Epithelial cell of proximal tubule (primary cell): ENCODE measurements around the gene DOCK1. TPM values are rescaled to one million over a fixed set of nuclear protein-coding genes. Genes with fewer than 3 reads are reported as not detected.
"Not testable (repeated sequence)": the region's sequence is repeated elsewhere in the genome, so short reads cannot be mapped to it uniquely, and the experiment has no call there.

Source experiments
- DNase-seq: peaks from one replicate; pipeline ENCODE4 v3.0.0-alpha.2; 2011; ENCODE audit warnings: low read depth
- H3K4me3 ChIP-seq: 2 replicates; pipeline ENCODE4 v1.5.1; 2011; ENCODE audit warnings: low read depth, mild to moderate bottlenecking, low read length
- total RNA-seq: library from RNA; depleted of rRNA; stranded (reverse); fragments of >200 nt; gene quantifications from 2 replicates; pipeline ENCODE4 v1.2.3, GENCODE V29; 2015
- TF ChIP-seq, protein P1 (sequence below): conservative IDR thresholded peaks from 2 replicates; pipeline ENCODE4 v1.5.1; 2012; ENCODE audit warnings: low read depth, mild to moderate bottlenecking, low read length

The DOCK1 gene
- total RNA-seq, 1 donor from 2014 or later, result 31.9 TPM

DNA sequence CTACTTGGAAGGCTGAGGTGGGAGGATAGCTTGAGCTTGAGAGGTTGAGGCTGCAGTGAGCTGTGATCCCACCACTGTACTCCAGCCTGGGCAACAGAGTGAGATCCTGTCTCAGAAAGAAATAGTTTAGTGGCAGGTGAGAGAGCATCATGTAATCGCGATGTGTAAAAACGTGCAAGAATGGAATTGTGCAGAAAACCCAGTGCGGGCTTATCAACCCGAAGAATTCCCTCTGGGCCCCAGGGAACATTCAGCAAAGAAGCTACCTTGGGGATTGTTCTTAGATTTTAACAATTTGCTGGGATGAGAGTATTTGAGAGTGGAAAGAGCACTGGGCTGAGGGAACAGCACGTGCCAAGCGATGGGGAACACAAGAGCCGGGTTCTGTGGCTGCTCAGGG is 398.5 kb downstream of the DOCK1 start:
- no peak for DNase-seq
- TF ChIP-seq, protein P1, sequence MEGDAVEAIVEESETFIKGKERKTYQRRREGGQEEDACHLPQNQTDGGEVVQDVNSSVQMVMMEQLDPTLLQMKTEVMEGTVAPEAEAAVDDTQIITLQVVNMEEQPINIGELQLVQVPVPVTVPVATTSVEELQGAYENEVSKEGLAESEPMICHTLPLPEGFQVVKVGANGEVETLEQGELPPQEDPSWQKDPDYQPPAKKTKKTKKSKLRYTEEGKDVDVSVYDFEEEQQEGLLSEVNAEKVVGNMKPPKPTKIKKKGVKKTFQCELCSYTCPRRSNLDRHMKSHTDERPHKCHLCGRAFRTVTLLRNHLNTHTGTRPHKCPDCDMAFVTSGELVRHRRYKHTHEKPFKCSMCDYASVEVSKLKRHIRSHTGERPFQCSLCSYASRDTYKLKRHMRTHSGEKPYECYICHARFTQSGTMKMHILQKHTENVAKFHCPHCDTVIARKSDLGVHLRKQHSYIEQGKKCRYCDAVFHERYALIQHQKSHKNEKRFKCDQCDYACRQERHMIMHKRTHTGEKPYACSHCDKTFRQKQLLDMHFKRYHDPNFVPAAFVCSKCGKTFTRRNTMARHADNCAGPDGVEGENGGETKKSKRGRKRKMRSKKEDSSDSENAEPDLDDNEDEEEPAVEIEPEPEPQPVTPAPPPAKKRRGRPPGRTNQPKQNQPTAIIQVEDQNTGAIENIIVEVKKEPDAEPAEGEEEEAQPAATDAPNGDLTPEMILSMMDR, result no peak
- no peak overlapping the region for H3K4me3 ChIP-seq

GRCh38 chr10:127306479-127306878 is 401.3 kb downstream of the DOCK1 start:
- DNase-seq, result no peak
- no peak overlapping the region for H3K4me3 ChIP-seq
- TF ChIP-seq, protein P1, result no peak

DNA sequence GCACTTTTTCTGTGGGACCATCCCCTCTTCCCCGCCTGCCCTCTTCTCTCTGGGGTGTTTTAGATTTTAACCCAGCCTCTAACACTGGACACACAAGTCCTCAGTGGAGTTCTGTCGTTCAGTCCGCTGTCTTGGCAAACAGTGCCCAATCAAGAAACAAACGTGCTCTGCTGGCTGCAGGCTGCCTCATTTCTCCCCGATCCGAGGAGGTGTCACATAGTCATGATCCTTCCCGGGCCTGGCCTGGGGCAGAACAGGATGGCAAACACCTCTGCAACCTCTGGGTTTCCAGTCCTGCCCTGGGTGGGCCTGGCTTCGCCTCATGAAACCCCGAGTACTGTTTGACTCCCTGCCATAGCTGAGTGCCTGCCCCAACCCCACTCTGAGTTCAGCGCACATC is 402.1 kb downstream of the DOCK1 start:
- no peak overlapping the region for H3K4me3 ChIP-seq
- TF ChIP-seq, protein P1, result no peak
- DNase-seq, result no peak

DNA sequence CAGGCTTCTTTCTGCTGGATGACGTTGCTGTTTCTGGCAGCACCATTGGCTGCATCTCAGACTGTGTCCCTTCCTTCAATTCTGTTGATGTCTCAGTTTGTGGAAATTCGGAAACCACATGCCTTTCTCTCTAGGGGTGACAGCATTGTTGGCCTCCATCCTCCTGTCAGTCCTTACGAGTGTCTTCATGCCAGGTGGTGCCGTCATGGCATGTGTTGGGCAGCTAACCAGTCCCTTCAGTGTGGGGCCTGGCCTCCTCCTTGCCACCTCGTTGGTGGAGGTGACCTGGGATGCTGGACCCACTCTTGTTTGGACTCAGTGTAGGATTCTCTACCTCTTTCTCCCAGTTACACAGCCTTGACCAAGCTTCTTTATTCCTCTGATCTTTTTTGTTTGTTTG is 402.8 kb downstream of the DOCK1 start:
- TF ChIP-seq, protein P1, result no peak

GRCh38 chr10:127309619-127310018 is 404.4 kb downstream of the DOCK1 start:
- H3K4me3 ChIP-seq, DNase-seq: not testable (repeated sequence)

More for the DNA sequence above, 402.8 kb downstream of the DOCK1 start:
- no peak for DNase-seq
- no peak overlapping the region for H3K4me3 ChIP-seq

DNA sequence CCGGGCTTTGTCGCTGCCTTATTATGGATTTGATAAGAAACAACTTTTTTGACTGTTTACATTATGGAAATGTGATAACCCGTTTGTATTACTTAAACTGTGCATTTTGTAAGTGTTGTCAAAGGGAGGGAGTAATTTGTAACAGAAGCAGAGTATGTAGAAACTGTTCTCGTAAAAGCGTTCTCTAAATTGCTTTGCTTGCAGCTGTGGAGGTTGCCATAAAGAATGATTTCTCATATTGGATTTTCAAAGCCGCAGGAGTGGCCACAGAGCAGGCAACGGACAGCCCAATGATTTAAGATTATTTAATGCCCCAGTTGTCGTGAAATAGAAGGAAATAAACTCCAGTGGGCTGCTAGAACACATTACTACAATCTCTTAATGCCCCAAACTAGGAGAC is 405.2 kb downstream of the DOCK1 start:
- TF ChIP-seq, protein P1, result no peak
- H3K4me3 ChIP-seq, result no peak overlapping the region
- no peak for DNase-seq

DNA sequence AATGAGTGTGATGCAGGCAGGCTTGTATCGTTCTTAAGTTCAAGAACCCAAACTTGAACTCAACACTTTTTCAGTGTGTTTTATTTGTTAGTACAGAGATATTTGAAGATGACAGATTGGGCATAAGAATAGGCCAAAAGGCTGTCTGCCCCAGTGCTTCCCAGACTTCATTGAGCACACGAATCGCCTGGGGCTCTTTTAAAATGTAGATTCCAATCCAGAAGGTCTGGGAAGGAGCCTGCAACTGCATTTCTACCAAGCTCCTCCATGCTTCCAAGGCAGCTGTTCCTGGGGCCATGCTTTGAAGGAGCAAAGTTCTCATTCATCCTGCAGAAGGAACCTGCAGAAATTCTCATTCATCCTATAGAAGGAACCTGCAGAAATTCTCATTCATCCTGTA is 405.7 kb downstream of the DOCK1 start:
- TF ChIP-seq, protein P1, result no peak
- no peak for DNase-seq
- no peak overlapping the region for H3K4me3 ChIP-seq
